IMR-90 (cell line): Measurements from ENCODE around the gene PHEX. TPM values are rescaled to one million over a fixed set of nuclear protein-coding genes. Genes with fewer than 3 reads are reported as not detected.

Source experiments
- ATAC-seq: fragments of 200-7000 bp; cut with Tn5 transposase; 2 replicates; pipeline ENCODE4 v1.9.1; 2020; ENCODE audit warnings: low read depth, mild to moderate bottlenecking, moderate library complexity
- BruUV-seq: library from RNA; stranded (reverse); fragments of 400-500 nt; replicated peaks from 2 replicates; lab custom pipeline; 2021; lab: Mats Ljungman, UMichigan
- CTCF ChIA-PET: fragments of 300-600 bp; formaldehyde crosslinking; extraction: SDS; loops from one replicate; lab custom pipeline; 2021; ENCODE audit warnings: antibody characterized with exemption; lab: Yijun Ruan, JAX
- POLR2A ChIA-PET: fragments of 300-600 bp; sonication (Branson Sonifier 250); formaldehyde crosslinking; loops from one replicate; lab custom pipeline; 2022; ENCODE audit warnings: antibody characterized with exemption; ENCODE audit not compliant: unreplicated experiment; lab: Charles Lee
- DNase-seq: peaks from one replicate; pipeline ENCODE4 v3.0.0; 2013
- H2AFZ ChIP-seq: replicated peaks from 2 replicates; pipeline ENCODE3; 2013; ENCODE audit warnings: low read length, mild to moderate bottlenecking; ENCODE audit not compliant: poor library complexity
- H2AK5ac ChIP-seq: 2 replicates; pipeline ENCODE4 v1.6.1; 2013; ENCODE audit warnings: low read depth, low read length, inconsistent platforms
- H2AK9ac ChIP-seq: replicated peaks from 2 replicates; pipeline ENCODE3; 2013; ENCODE audit warnings: mild to moderate bottlenecking, low read depth, low read length, moderate library complexity; ENCODE audit not compliant: poor library complexity
- H2BK120ac ChIP-seq: 2 replicates; pipeline ENCODE4 v1.6.1; 2013; ENCODE audit warnings: low read depth, low read length, inconsistent platforms
- H2BK15ac ChIP-seq: 3 replicates; pipeline ENCODE4 v1.6.1; 2013; ENCODE audit warnings: low read depth, low read length, inconsistent platforms
- H2BK20ac ChIP-seq: 2 replicates; pipeline ENCODE4 v1.6.1; 2013; ENCODE audit warnings: low read depth, mild to moderate bottlenecking, inconsistent platforms, low read length, moderate library complexity
- H2BK5ac ChIP-seq: 2 replicates; pipeline ENCODE4 v1.6.1; 2013; ENCODE audit warnings: mild to moderate bottlenecking, low read depth, low read length, inconsistent platforms; ENCODE audit not compliant: poor library complexity, severe bottlenecking
- H3K14ac ChIP-seq: replicated peaks from 2 replicates; pipeline ENCODE4 v1.6.1; 2013; ENCODE audit warnings: low read depth, low read length, inconsistent platforms
- H3K18ac ChIP-seq: 2 replicates; pipeline ENCODE4 v1.6.1; 2013; ENCODE audit warnings: low read depth, low read length, control low read depth
- H3K23ac ChIP-seq: 2 replicates; pipeline ENCODE4 v1.6.1; 2013; ENCODE audit warnings: low read depth, low read length, inconsistent platforms
- H3K27ac ChIP-seq: 2 replicates; pipeline ENCODE4 v1.5.1; 2013; ENCODE audit warnings: mild to moderate bottlenecking, control low read depth, low read length; ENCODE audit not compliant: insufficient read depth
- H3K27me3 ChIP-seq: 2 replicates; pipeline ENCODE4 v1.6.1; 2013; ENCODE audit warnings: low read length; ENCODE audit not compliant: control insufficient read depth, insufficient read depth
- H3K36me3 ChIP-seq: 2 replicates; pipeline ENCODE4 v1.6.1; 2013; ENCODE audit warnings: low read length, mixed read lengths; ENCODE audit not compliant: control insufficient read depth, insufficient read depth
- H3K4ac ChIP-seq: 2 replicates; pipeline ENCODE4 v1.6.1; 2013; ENCODE audit warnings: low read depth, low read length, inconsistent platforms
- H3K4me1 ChIP-seq: 2 replicates; pipeline ENCODE4 v1.6.1; 2013; ENCODE audit warnings: low read length, mixed read lengths; ENCODE audit not compliant: control insufficient read depth, insufficient read depth
- H3K4me2 ChIP-seq: 2 replicates; pipeline ENCODE4 v1.6.1; 2013; ENCODE audit warnings: low read depth, mild to moderate bottlenecking, control low read depth, low read length, moderate library complexity
- H3K4me3 ChIP-seq: 2 replicates; pipeline ENCODE4 v1.5.1; 2013; ENCODE audit warnings: low read depth, mild to moderate bottlenecking, control low read depth, low read length, moderate library complexity; ENCODE audit not compliant: insufficient read depth
- H3K56ac ChIP-seq: 2 replicates; pipeline ENCODE4 v1.6.1; 2013; ENCODE audit warnings: low read length, inconsistent platforms; ENCODE audit not compliant: insufficient read depth; ENCODE audit errors: extremely low read depth
- H3K79me1 ChIP-seq, 2 experiments: 2 replicates each; pipeline ENCODE4 v1.6.1; 2013; ENCODE audit warnings: low read length in 2 of 2, inconsistent platforms in 1 of 2, low read depth in 1 of 2
- H3K9ac ChIP-seq: 2 replicates; pipeline ENCODE4 v1.6.1; 2013; ENCODE audit warnings: low read depth, low read length, control low read depth
- H3K9me1 ChIP-seq: 2 replicates; pipeline ENCODE4 v1.6.1; 2013; ENCODE audit warnings: low read length, inconsistent platforms; ENCODE audit not compliant: insufficient read depth
- H3K9me3 ChIP-seq: 2 replicates; pipeline ENCODE4 v1.6.1; 2013; ENCODE audit warnings: low read length; ENCODE audit not compliant: control insufficient read depth, insufficient read depth
- H4K20me1 ChIP-seq: 2 replicates; pipeline ENCODE4 v1.6.1; 2013; ENCODE audit warnings: low read length, inconsistent platforms; ENCODE audit not compliant: insufficient read depth
- H4K5ac ChIP-seq: 2 replicates; pipeline ENCODE4 v1.6.1; 2013; ENCODE audit warnings: mild to moderate bottlenecking, low read depth, low read length, control low read depth
- H4K8ac ChIP-seq, 2 experiments: 2 replicates each; pipeline ENCODE4 v1.6.1; 2013; ENCODE audit warnings: low read depth in 2 of 2, low read length in 2 of 2, control low read depth in 1 of 2, inconsistent platforms in 1 of 2
- H4K91ac ChIP-seq: 2 replicates; pipeline ENCODE4 v1.6.1; 2013; ENCODE audit warnings: low read depth, low read length, inconsistent platforms; ENCODE audit not compliant: insufficient read depth
- CEBPB ChIP-seq: IDR thresholded peaks from 2 replicates; pipeline ENCODE4 v1.6.1; 2012; ENCODE audit warnings: low read depth, low read length, improper control_type of control experiment
- CTCF ChIP-seq: conservative IDR thresholded peaks from 2 replicates; pipeline ENCODE4 v1.5.1; 2012; ENCODE audit warnings: mild to moderate bottlenecking, low read depth, low read length, improper control_type of control experiment
- MAFK ChIP-seq: IDR thresholded peaks from 2 replicates; pipeline ENCODE4 v1.6.1; 2012; ENCODE audit warnings: low read depth, low read length, improper control_type of control experiment
- MAZ ChIP-seq: IDR thresholded peaks from 2 replicates; pipeline ENCODE4 v1.6.1; 2012; ENCODE audit warnings: low read depth, mild to moderate bottlenecking, low read length, improper control_type of control experiment, moderate library complexity, borderline replicate concordance
- MXI1 ChIP-seq: IDR thresholded peaks from 2 replicates; pipeline ENCODE4 v1.6.1; 2012; ENCODE audit warnings: low read depth, mild to moderate bottlenecking, low read length, moderate library complexity, borderline replicate concordance
- POLR2A ChIP-seq: IDR thresholded peaks from 2 replicates; pipeline ENCODE4 v1.6.1; 2012; ENCODE audit warnings: mild to moderate bottlenecking, low read depth, low read length
- RAD21 ChIP-seq: IDR thresholded peaks from 2 replicates; pipeline ENCODE4 v1.6.1; 2012; ENCODE audit warnings: low read length, improper control_type of control experiment
- RFX5 ChIP-seq: IDR thresholded peaks from 2 replicates; pipeline ENCODE4 v1.8.0; 2012; ENCODE audit warnings: low read depth, mild to moderate bottlenecking, low read length, moderate library complexity
- WGBS, 2 experiments: methylation state at CpG; one replicate each; pipeline versions ENCODE4 v1.1.5 to v1.1.7; 2013; ENCODE audit warnings: missing lambda C conversion rate in 2 of 2; ENCODE audit not compliant: insufficient read length in 1 of 2; ENCODE audit errors: extremely low coverage in 2 of 2; 5-methylcytosine and 5-hydroxymethylcytosine counted together
- dilution Hi-C: fragments of 300-500 bp; cut with HindIII; formaldehyde crosslinking; loops from one replicate; pipeline ENCODE4 v1.14.3; 2018; ENCODE audit warnings: low sequenced_read_pairs; ENCODE audit not compliant: unreplicated experiment
- in situ Hi-C: fragments of 300-500 bp; cut with MboI; formaldehyde crosslinking; loops from 3 replicates; pipeline ENCODE4 v1.14.3; 2019; ENCODE audit warnings: low sequenced_read_pairs, inconsistent platforms, mixed read lengths
- intact Hi-C: fragments of 100-400 bp; cut with micrococcal nuclease; formaldehyde crosslinking; loops from 2 replicates; pipeline ENCODE4 v1.10.0; 2022
- polyA plus RNA-seq, 3 experiments: library from polyadenylated mRNA; depleted of rRNA; stranded (reverse); fragments of >200 nt; gene quantifications; 2 replicates each; pipeline ENCODE4 v1.2.3, GENCODE V29; 2012; ENCODE audit warnings: low replicate concordance in 1 of 3
- total RNA-seq: library from RNA; depleted of rRNA; stranded (reverse); fragments of >200 nt; gene quantifications from 2 replicates; pipeline ENCODE4 v1.2.3, GENCODE V29; 2012

The PHEX gene
- total and polyA plus RNA-seq, 2 of the 4 experiments (the other 2 are of a cell fraction), result 0.10 to 0.18 TPM

- Histone ChIP-seq H3K9me3 (no peaks in the 10 kb centered on the region), H3K4me3 (no peak overlapping the region), H2BK120ac (no peak overlapping the region), H3K14ac (no peak overlapping the region), H3K9me1 (no peaks in the 10 kb centered on the region), H4K91ac (no peak overlapping the region), H3K18ac (no peak overlapping the region), H4K5ac (no peak overlapping the region), H3K4me2 (no peak overlapping the region), H2AK5ac (no peak overlapping the region), H4K20me1 (no peaks in the 10 kb centered on the region), H2BK5ac (no peak overlapping the region), H3K4ac (no peak overlapping the region), H3K23ac (no peak overlapping the region), H3K27ac (no peak overlapping the region), H4K8ac (no peak overlapping the region), H3K27me3 (no peaks in the 10 kb centered on the region), H2BK20ac (no peak overlapping the region), H2BK15ac (no peak overlapping the region), H3K56ac (no peak overlapping the region), H3K36me3 (no peaks in the 10 kb centered on the region), H2AFZ (no peak overlapping the region), H3K9ac (no peak overlapping the region), H3K4me1 (no peaks in the 10 kb centered on the region), H2AK9ac (no peak overlapping the region), H3K79me1 (no peaks in the 10 kb centered on the region)
- in situ Hi-C loops (no loop called here), intact Hi-C loops (no loop called here), dilution Hi-C loops (no loop called here)
- WGBS, 2 experiments, result no CpG with 5 or more reads among the region's 3 CpGs
- BruUV-seq, result no TSS peak
- no peak for TF ChIP-seq RAD21
- no peak for TF ChIP-seq MXI1
- TF ChIP-seq CTCF, result no peak
- TF ChIP-seq RFX5, result no peak
- no peak for TF ChIP-seq MAFK
- no peak for TF ChIP-seq POLR2A
- no peak for TF ChIP-seq CEBPB
- no peak for TF ChIP-seq MAZ
- POLR2A ChIA-PET, result no interaction called here
- ATAC-seq (no peak), DNase-seq (peak; percentile 9)
- CTCF ChIA-PET, result no interaction called here
Observed at GRCh38 chrX:22053481-22053880, 21.4 kb downstream of the PHEX start.
